Skeletal muscle satellite cell (primary cell): ENCODE data around the gene CNRIP1.
"Not testable (repeated sequence)": the region's sequence is repeated elsewhere in the genome, so short reads cannot be mapped to it uniquely, and the experiment has no call there.

ENCODE experiments used
- H3K27me3 ChIP-seq: 2 replicates; pipeline ENCODE4 v1.7.0; 2013; ENCODE audit warnings: low read length; ENCODE audit not compliant: control insufficient read depth, insufficient read depth
- H3K36me3 ChIP-seq: 2 replicates; pipeline ENCODE4 v1.7.0; 2013; ENCODE audit warnings: mild to moderate bottlenecking, control low read depth, low read length; ENCODE audit not compliant: insufficient read depth
- H3K4me1 ChIP-seq: 2 replicates; pipeline ENCODE4 v1.7.0; 2013; ENCODE audit warnings: low read length; ENCODE audit not compliant: control insufficient read depth, insufficient read depth
- H3K4me2 ChIP-seq: 2 replicates; pipeline ENCODE4 v1.7.0; 2013; ENCODE audit warnings: mild to moderate bottlenecking, low read length
- H3K4me3 ChIP-seq: 2 replicates; pipeline ENCODE4 v1.7.0; 2013; ENCODE audit warnings: low read length
- H3K9ac ChIP-seq: 2 replicates; pipeline ENCODE4 v1.7.0; 2013; ENCODE audit warnings: mild to moderate bottlenecking, low read depth, low read length, moderate library complexity
- H3K9me3 ChIP-seq: replicated peaks from 2 replicates; pipeline ENCODE4 v1.7.0; 2013; ENCODE audit warnings: mild to moderate bottlenecking, control low read depth, low read length

The CNRIP1 gene

DNA sequence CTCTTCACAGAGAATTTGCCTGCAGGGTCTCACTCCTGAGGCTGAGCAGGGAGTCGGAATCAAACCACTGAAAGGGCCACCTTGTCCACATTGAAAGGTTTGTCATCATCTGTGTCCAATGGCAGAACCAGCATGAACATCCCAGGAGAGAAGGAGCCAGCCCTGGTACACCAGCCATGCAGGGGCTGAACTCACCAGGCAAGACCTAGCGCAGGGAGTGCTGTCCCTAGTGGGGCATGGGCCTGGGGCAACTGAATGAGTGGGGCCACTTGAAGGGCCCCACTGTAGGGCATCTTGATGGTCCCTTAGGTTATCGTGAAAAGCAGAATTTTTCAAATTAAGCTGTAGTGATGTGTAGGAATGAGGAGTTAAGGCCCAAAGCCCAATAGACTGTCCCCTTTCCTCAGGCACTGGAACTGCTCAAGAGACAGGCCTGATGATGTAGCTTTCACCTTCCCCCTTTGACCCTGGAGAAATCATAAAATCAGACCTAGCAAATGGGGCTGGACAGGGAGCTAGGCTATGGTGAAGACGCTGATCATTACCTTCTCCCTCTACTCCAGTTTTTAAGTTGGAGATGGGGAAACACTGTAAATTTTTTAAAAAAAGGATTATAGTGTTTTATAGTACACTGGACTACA is 37.0 kb upstream of the CNRIP1 start:
- Histone ChIP-seq H3K4me2 (no peak overlapping the region), H3K9ac (no peak overlapping the region), H3K9me3 (no peaks in the 10 kb centered on the region), H3K4me1 (peaks cover 16% of the 10 kb centered on the region), H3K36me3 (no peaks in the 10 kb centered on the region), H3K4me3 (no peak overlapping the region), H3K27me3 (no peaks in the 10 kb centered on the region)

GRCh38 chr2:68352651-68353391 is 33.1 kb upstream of the CNRIP1 start:
- Histone ChIP-seq H3K36me3 (no peaks in the 10 kb centered on the region), H3K4me3 (no peak overlapping the region), H3K27me3 (no peaks in the 10 kb centered on the region), H3K4me1 (peaks cover 16% of the 10 kb centered on the region), H3K9ac (no peak overlapping the region), H3K9me3 (no peaks in the 10 kb centered on the region), H3K4me2 (peak overlapping the region; percentile 33)

DNA sequence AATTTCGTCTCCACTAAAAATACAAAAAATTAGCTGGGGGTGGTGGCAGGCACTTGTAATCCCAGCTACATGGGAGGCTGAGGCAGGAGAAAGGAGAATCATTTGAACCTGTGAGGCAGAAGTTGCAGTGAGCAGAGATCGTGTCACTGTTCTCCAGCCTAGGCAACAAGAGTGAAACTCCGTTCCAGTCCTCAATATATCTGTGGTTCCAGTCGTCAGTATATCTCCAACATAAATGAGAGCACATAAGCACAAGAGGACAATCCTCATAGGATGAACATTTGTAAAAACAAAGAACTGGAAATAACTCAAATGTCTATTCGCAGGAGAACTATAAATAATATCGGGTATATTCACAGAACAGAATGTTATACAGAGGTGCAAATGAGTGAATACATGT is 32.2 kb upstream of the CNRIP1 start:
- H3K4me1 ChIP-seq = peaks cover 16% of the 10 kb centered on the region
- no peaks in the 10 kb centered on the region for H3K36me3 ChIP-seq
- H3K4me3 ChIP-seq = no peak overlapping the region
- H3K4me2 ChIP-seq = no peak overlapping the region
- H3K27me3 ChIP-seq = no peaks in the 10 kb centered on the region
- no peaks in the 10 kb centered on the region for H3K9me3 ChIP-seq
- H3K9ac ChIP-seq = no peak overlapping the region

- not testable (repeated sequence) for H3K4me3 ChIP-seq, H3K9me3 ChIP-seq, H3K4me2 ChIP-seq, H3K9ac ChIP-seq, H3K27me3 ChIP-seq, H3K36me3 ChIP-seq
- peaks cover 16% of the 10 kb centered on the region for H3K4me1 ChIP-seq
Observed at GRCh38 chr2:68349091-68349490, 29.3 kb upstream of the CNRIP1 start.

DNA sequence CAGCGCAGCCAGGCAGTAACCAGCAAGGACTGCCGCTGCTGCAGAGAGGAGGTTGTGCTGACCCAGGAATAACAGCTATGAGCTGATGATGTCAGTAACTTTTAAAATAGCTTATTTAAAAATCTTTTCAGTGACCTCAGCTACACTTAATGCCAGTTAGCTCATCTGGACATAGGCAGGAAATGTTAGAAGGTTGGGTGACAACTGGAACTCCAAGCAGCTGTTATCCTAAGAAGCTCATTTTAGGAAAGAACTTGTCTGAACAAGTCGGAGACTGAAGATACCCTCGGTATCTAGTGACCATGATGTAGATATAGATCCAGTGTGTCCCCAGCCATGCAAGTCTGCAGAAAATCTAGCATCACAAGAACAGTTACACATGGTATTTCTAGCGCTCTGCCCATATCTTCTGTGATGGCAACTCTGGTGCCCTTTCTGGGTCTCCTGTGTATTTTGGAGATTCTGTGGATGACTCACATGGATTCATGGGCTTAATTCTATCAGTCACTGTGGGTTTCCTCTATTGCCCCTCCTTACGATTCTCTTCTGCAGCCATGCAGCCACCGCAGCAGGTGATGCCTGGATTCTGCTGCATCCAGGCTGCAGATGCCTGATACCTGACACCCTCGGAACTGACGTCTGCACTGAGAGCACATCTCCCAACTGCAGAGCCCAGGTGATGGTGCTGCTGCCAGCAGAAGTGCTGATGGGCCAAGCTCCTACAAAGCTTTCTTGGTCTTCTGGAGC is 25.6 kb upstream of the CNRIP1 start:
- Histone ChIP-seq H3K36me3 (no peaks in the 10 kb centered on the region), H3K4me3 (no peak overlapping the region), H3K4me2 (peak overlapping the region; percentile 15), H3K27me3 (no peaks in the 10 kb centered on the region), H3K4me1 (no peaks in the 10 kb centered on the region), H3K9me3 (no peaks in the 10 kb centered on the region), H3K9ac (no peak overlapping the region)

GRCh38 chr2:68344031-68344430 is 24.3 kb upstream of the CNRIP1 start:
- H3K27me3 ChIP-seq = no peaks in the 10 kb centered on the region

GRCh38 chr2:68342470-68342869 is 22.7 kb upstream of the CNRIP1 start:
- Histone ChIP-seq H3K27me3 (no peaks in the 10 kb centered on the region), H3K4me2 (no peak overlapping the region), H3K9me3 (no peaks in the 10 kb centered on the region), H3K9ac (no peak overlapping the region), H3K4me1 (no peaks in the 10 kb centered on the region), H3K36me3 (no peaks in the 10 kb centered on the region), H3K4me3 (no peak overlapping the region)

More at GRCh38 chr2:68344031-68344430, 24.3 kb upstream of the CNRIP1 start:
- no peak overlapping the region for H3K9ac ChIP-seq
- H3K4me1 ChIP-seq = no peaks in the 10 kb centered on the region
- no peak overlapping the region for H3K4me2 ChIP-seq
- no peak overlapping the region for H3K4me3 ChIP-seq
- H3K36me3 ChIP-seq = no peaks in the 10 kb centered on the region
- H3K9me3 ChIP-seq = no peaks in the 10 kb centered on the region

GRCh38 chr2:68341583-68341982 is 21.8 kb upstream of the CNRIP1 start:
- H3K27me3 ChIP-seq = no peaks in the 10 kb centered on the region
- H3K4me1 ChIP-seq = peaks cover 7% of the 10 kb centered on the region
- H3K9ac ChIP-seq = no peak overlapping the region
- no peak overlapping the region for H3K4me2 ChIP-seq
- H3K36me3 ChIP-seq = no peaks in the 10 kb centered on the region
- no peaks in the 10 kb centered on the region for H3K9me3 ChIP-seq
- H3K4me3 ChIP-seq = no peak overlapping the region

GRCh38 chr2:68341062-68341329 is 21.2 kb upstream of the CNRIP1 start:
- Histone ChIP-seq H3K4me1 (peaks cover 9% of the 10 kb centered on the region), H3K4me3 (no peak overlapping the region), H3K4me2 (no peak overlapping the region), H3K9ac (no peak overlapping the region), H3K36me3 (no peaks in the 10 kb centered on the region), H3K9me3 (no peaks in the 10 kb centered on the region), H3K27me3 (no peaks in the 10 kb centered on the region)

DNA sequence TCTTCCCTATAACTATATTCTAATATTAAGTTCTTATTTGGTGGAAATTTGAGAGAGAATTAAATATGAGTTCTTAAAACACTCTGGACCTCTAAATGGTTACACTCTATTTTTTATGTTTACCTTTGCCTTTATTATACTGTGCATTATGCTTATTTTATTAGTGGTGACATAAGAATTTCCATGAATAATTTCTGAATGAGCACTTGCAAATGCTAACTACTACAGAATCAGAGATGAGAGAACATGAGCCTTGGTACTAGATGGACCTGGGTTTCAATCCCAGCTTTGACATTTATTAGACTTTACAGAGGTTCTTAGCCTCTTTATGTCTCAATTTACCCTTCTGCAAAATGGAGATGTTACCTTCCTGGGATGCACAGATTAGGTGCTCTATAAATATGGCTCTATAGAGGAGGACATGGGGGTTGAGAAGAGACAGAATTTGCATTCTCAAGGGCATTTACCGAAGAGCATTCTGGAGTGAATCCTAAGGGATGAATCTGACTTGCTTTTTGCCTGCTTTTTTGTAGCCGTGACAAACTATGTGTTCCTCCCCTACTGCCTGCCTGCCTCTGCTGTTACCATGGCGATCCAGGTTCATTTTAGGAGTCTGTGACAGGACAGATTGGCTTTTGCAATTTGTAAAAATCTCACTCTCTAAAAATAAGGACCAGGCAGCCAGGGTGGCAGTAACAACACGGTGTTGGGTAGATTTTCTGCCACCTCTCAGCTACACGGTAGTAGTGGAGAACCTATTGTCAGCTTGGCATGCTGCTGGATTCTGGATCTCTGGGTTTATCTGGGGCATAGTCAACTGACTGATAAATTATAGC is 20.7 kb upstream of the CNRIP1 start:
- Histone ChIP-seq H3K36me3 (no peaks in the 10 kb centered on the region), H3K27me3 (no peaks in the 10 kb centered on the region), H3K9ac (no peak overlapping the region), H3K4me2 (no peak overlapping the region), H3K4me3 (no peak overlapping the region), H3K9me3 (no peaks in the 10 kb centered on the region), H3K4me1 (peaks cover 14% of the 10 kb centered on the region)

- Histone ChIP-seq H3K9ac (no peak overlapping the region), H3K9me3 (no peaks in the 10 kb centered on the region), H3K27me3 (no peaks in the 10 kb centered on the region), H3K4me3 (no peak overlapping the region), H3K4me2 (peak overlapping the region; percentile 44), H3K36me3 (no peaks in the 10 kb centered on the region), H3K4me1 (peaks cover 14% of the 10 kb centered on the region)
Observed at GRCh38 chr2:68336192-68336591, 16.4 kb upstream of the CNRIP1 start.
